Prostate gland (tissue), 2 donors: Measurements from ENCODE around the gene ATP8B3.

Source experiments
- POLR2A ChIP-seq: fragments of 450-650 bp; IDR thresholded peaks from one replicate; pipeline ENCODE4 v1.6.1; 2016; ENCODE audit warnings: antibody characterized with exemption, mild to moderate bottlenecking
- TF ChIP-seq, protein P1 (sequence below), 4 experiments: fragments of 200-600 bp in 2 of 4; fragments of 450-650 bp in 2 of 4; sonication (generic) in 2 of 4; IDR thresholded peaks; 1 replicate in 3 of 4; 2 replicates in 1 of 4; pipeline ENCODE4 v1.5.1; 2016 to 2019; ENCODE audit warnings: antibody characterized with exemption in 4 of 4, mild to moderate bottlenecking in 2 of 4, moderate library complexity in 2 of 4

GRCh38 chr19:1796395-1797142 is 15.5 kb downstream of the ATP8B3 start:
- TF ChIP-seq POLR2A = no peak
- TF ChIP-seq, protein P1, sequence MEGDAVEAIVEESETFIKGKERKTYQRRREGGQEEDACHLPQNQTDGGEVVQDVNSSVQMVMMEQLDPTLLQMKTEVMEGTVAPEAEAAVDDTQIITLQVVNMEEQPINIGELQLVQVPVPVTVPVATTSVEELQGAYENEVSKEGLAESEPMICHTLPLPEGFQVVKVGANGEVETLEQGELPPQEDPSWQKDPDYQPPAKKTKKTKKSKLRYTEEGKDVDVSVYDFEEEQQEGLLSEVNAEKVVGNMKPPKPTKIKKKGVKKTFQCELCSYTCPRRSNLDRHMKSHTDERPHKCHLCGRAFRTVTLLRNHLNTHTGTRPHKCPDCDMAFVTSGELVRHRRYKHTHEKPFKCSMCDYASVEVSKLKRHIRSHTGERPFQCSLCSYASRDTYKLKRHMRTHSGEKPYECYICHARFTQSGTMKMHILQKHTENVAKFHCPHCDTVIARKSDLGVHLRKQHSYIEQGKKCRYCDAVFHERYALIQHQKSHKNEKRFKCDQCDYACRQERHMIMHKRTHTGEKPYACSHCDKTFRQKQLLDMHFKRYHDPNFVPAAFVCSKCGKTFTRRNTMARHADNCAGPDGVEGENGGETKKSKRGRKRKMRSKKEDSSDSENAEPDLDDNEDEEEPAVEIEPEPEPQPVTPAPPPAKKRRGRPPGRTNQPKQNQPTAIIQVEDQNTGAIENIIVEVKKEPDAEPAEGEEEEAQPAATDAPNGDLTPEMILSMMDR (IDR thresholded peaks at IDR 0.05) = no peak
